Measurements from ENCODE around the gene CELSR1. TPM values are rescaled to one million over a fixed set of nuclear protein-coding genes. Genes with fewer than 3 reads are reported as not detected.

CELSR1 gene
- total and polyA plus RNA-seq, 2 donors from 2014 or later, result 15.7 to 49.9 TPM

- intact Hi-C loops (cut with DNase I), result no loop called here
- Histone ChIP-seq H3K4me1 (ENCODE audit: control insufficient read depth in 2 of 3, insufficient read depth in 2 of 3, low read depth in 1 of 3, low read length in 3 of 3) (no peaks in the 10 kb centered on the region), H3K4me3 (ENCODE audit: low read length in 3 of 3) (no peak overlapping the region), H3K27ac (ENCODE audit: low read depth in 2 of 2, low read length in 2 of 2) (no peak overlapping the region), H3K36me3 (ENCODE audit: control insufficient read depth in 2 of 3, insufficient read depth in 3 of 3, low read length in 3 of 3) (no peaks in the 10 kb centered on the region), H3K9ac (ENCODE audit: low read length in 3 of 3) (no peak overlapping the region), H3K27me3 (ENCODE audit: control insufficient read depth, insufficient read depth, low read length) (no peaks in the 10 kb centered on the region), H3K9me3 (ENCODE audit: control insufficient read depth in 2 of 3, insufficient read depth in 1 of 3, low read length in 3 of 3) (no peaks in the 10 kb centered on the region)
- no peak for FAIRE-seq
- TF ChIP-seq, protein P1, sequence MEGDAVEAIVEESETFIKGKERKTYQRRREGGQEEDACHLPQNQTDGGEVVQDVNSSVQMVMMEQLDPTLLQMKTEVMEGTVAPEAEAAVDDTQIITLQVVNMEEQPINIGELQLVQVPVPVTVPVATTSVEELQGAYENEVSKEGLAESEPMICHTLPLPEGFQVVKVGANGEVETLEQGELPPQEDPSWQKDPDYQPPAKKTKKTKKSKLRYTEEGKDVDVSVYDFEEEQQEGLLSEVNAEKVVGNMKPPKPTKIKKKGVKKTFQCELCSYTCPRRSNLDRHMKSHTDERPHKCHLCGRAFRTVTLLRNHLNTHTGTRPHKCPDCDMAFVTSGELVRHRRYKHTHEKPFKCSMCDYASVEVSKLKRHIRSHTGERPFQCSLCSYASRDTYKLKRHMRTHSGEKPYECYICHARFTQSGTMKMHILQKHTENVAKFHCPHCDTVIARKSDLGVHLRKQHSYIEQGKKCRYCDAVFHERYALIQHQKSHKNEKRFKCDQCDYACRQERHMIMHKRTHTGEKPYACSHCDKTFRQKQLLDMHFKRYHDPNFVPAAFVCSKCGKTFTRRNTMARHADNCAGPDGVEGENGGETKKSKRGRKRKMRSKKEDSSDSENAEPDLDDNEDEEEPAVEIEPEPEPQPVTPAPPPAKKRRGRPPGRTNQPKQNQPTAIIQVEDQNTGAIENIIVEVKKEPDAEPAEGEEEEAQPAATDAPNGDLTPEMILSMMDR (IDR thresholded peaks at IDR 0.05; ENCODE audit: borderline replicate concordance, extremely low read depth, insufficient read depth), result no peak
- DNase-seq, result no peak
These were observed 18.7 kb downstream of the CELSR1 start for GRCh38 chr22:46518542-46519325.

- TF ChIP-seq, protein P1 (IDR thresholded peaks at IDR 0.05; ENCODE audit: borderline replicate concordance, extremely low read depth, insufficient read depth), result no peak
- Histone ChIP-seq H3K4me1 (ENCODE audit: control insufficient read depth in 2 of 3, insufficient read depth in 2 of 3, low read depth in 1 of 3, low read length in 3 of 3) (no peaks in the 10 kb centered on the region), H3K27ac (ENCODE audit: low read depth in 2 of 2, low read length in 2 of 2) (no peak overlapping the region), H3K27me3 (ENCODE audit: control insufficient read depth, insufficient read depth, low read length) (no peaks in the 10 kb centered on the region), H3K4me3 (ENCODE audit: low read length in 3 of 3) (no peak overlapping the region), H3K36me3 (ENCODE audit: control insufficient read depth in 2 of 3, insufficient read depth in 3 of 3, low read length in 3 of 3) (no peaks in the 10 kb centered on the region), H3K9me3 (ENCODE audit: control insufficient read depth in 2 of 3, insufficient read depth in 1 of 3, low read length in 3 of 3) (no peaks in the 10 kb centered on the region), H3K9ac (ENCODE audit: low read length in 3 of 3) (no peak overlapping the region)
- intact Hi-C loops (cut with DNase I), result no loop called here
- no peak for DNase-seq
- FAIRE-seq, result no peak
These were observed 19.4 kb downstream of the CELSR1 start for GRCh38 chr22:46518038-46518437.

DNA sequence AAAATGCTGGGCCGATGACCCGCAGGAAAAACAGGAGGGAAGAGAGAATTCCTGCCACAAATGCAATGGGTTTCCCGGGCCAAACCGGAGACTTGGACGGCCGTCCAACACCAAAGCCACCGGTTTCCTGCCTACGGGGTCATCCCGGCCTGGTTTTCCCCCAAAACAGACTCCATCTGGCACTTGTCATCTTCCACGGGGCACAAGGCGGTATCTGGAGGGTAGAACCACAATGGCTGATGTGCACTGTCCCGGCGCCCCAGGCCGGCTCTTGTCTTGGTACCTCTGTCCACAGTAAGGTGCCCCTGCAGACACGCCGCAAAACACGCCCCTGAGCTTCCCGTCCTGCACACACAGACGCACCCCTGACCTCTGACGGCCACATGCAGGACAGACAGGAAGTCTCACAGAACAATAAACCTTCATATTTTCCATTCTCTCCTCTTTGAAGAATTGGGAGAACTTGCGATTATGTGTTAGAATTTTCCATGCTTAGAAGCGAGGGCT is 20.1 kb downstream of the CELSR1 start:
- TF ChIP-seq, protein P1 (IDR thresholded peaks at IDR 0.05; ENCODE audit: borderline replicate concordance, extremely low read depth, insufficient read depth), result no peak
- no peaks in the 10 kb centered on the region for H3K9me3 ChIP-seq (ENCODE audit: control insufficient read depth in 2 of 3, insufficient read depth in 1 of 3, low read length in 3 of 3)
- H3K9ac ChIP-seq (ENCODE audit: low read length in 3 of 3), result no peak overlapping the region
- no peaks in the 10 kb centered on the region for H3K36me3 ChIP-seq (ENCODE audit: control insufficient read depth in 2 of 3, insufficient read depth in 3 of 3, low read length in 3 of 3)
- H3K27me3 ChIP-seq (ENCODE audit: control insufficient read depth, insufficient read depth, low read length), result no peaks in the 10 kb centered on the region
- DNase-seq, result peak in 1 of 5 donors; percentile 69
- intact Hi-C loops (cut with DNase I), result no loop called here
- no peak for FAIRE-seq
- peak overlapping the region in 1 of 2 donors; percentile 5 for H3K27ac ChIP-seq (ENCODE audit: low read depth in 2 of 2, low read length in 2 of 2)
- no peak overlapping the region for H3K4me3 ChIP-seq (ENCODE audit: low read length in 3 of 3)
- no peaks in the 10 kb centered on the region for H3K4me1 ChIP-seq (ENCODE audit: control insufficient read depth in 2 of 3, insufficient read depth in 2 of 3, low read depth in 1 of 3, low read length in 3 of 3)

Measured in kidney (tissue), 14 donors.